GM23338 (cell line): ENCODE data around the gene PRDM1. TPM values are rescaled to one million over a fixed set of nuclear protein-coding genes. Genes with fewer than 3 reads are reported as not detected.

Source experiments
- ATAC-seq: fragments of 200-7000 bp; cut with Tn5 transposase; 3 replicates; pipeline ENCODE4 v1.9.1; 2020
- DNase-seq: peaks from one replicate; pipeline ENCODE4 v3.0.0-alpha.2; 2015; ENCODE audit warnings: low spot score
- H2AFZ ChIP-seq: fragments of 200-600 bp; sonication (generic); 2 replicates; pipeline ENCODE4 v1.8.0; 2016; ENCODE audit warnings: antibody characterized with exemption, mild to moderate bottlenecking, moderate library complexity
- H3F3A ChIP-seq: fragments of 200-600 bp; sonication (generic); replicated peaks from 2 replicates; pipeline ENCODE4 v1.8.0; 2017; ENCODE audit warnings: antibody characterized with exemption, mixed run types, low read depth
- H3K27ac ChIP-seq: fragments of 200-600 bp; sonication (generic); 2 replicates; pipeline ENCODE4 v1.6.1; 2016; ENCODE audit warnings: low read depth
- H3K27me3 ChIP-seq: fragments of 200-600 bp; sonication (generic); 2 replicates; pipeline ENCODE4 v1.8.0; 2016; ENCODE audit warnings: mild to moderate bottlenecking, mixed run types, moderate library complexity; ENCODE audit not compliant: insufficient read depth
- H3K36me3 ChIP-seq: fragments of 200-600 bp; sonication (generic); 2 replicates; pipeline ENCODE4 v1.8.0; 2016; ENCODE audit warnings: mild to moderate bottlenecking; ENCODE audit not compliant: insufficient read depth
- H3K4me1 ChIP-seq: fragments of 200-600 bp; sonication (generic); 2 replicates; pipeline ENCODE4 v1.8.0; 2016; ENCODE audit warnings: mild to moderate bottlenecking, moderate library complexity; ENCODE audit not compliant: insufficient read depth
- H3K4me2 ChIP-seq: fragments of 200-600 bp; sonication (generic); 2 replicates; pipeline ENCODE4 v1.7.1; 2017; ENCODE audit warnings: mixed run types
- H3K4me3 ChIP-seq: fragments of 200-600 bp; sonication (generic); 2 replicates; pipeline ENCODE4 v1.6.1; 2016; ENCODE audit warnings: mixed run types
- H3K79me2 ChIP-seq: fragments of 200-600 bp; sonication (generic); replicated peaks from 2 replicates; pipeline ENCODE4 v1.8.0; 2017; ENCODE audit warnings: mild to moderate bottlenecking; ENCODE audit not compliant: insufficient read depth
- H3K9me2 ChIP-seq: fragments of 200-600 bp; sonication (generic); 2 replicates; pipeline ENCODE4 v1.8.0; 2017; ENCODE audit not compliant: insufficient read depth
- H4K20me1 ChIP-seq: fragments of 200-600 bp; sonication (generic); replicated peaks from 2 replicates; pipeline ENCODE4 v1.8.0; 2017; ENCODE audit warnings: mild to moderate bottlenecking; ENCODE audit not compliant: insufficient read depth
- H3K27ac Mint-ChIP-seq: 2 replicates; pipeline ENCODE4 v1.8.0; 2020; ENCODE audit warnings: inconsistent platforms, mild to moderate bottlenecking, moderate library complexity, mixed read lengths
- H3K27me3 Mint-ChIP-seq: 3 replicates; pipeline ENCODE4 v1.8.0; 2022; ENCODE audit warnings: low read depth, mild to moderate bottlenecking, moderate library complexity, mixed read lengths, inconsistent platforms; ENCODE audit not compliant: insufficient read depth, poor library complexity
- H3K36me3 Mint-ChIP-seq: 3 replicates; pipeline ENCODE4 v1.8.0; 2021; ENCODE audit warnings: low read depth, mild to moderate bottlenecking, inconsistent platforms, moderate library complexity, mixed read lengths
- H3K4me1 Mint-ChIP-seq: 3 replicates; pipeline ENCODE4 v1.8.0; 2020; ENCODE audit warnings: mild to moderate bottlenecking, inconsistent platforms, mixed read lengths
- H3K4me3 Mint-ChIP-seq: 3 replicates; pipeline ENCODE4 v1.8.0; 2021; ENCODE audit warnings: moderate library complexity, mild to moderate bottlenecking, inconsistent platforms, mixed read lengths
- H3K9me3 Mint-ChIP-seq: 3 replicates; pipeline ENCODE4 v1.8.0; 2020; ENCODE audit warnings: moderate library complexity, mild to moderate bottlenecking, inconsistent platforms, mixed read lengths
- CREB1 ChIP-seq: fragments of 250-450 bp; sonication (Bioruptor Pico); IDR thresholded peaks from 2 replicates; pipeline ENCODE4 v1.5.0; 2020; ENCODE audit warnings: low read depth, mild to moderate bottlenecking, moderate library complexity
- CTCF ChIP-seq, 2 experiments: fragments of 200-600 bp in 1 of 2; sonication (generic) in 1 of 2; conservative IDR thresholded peaks; 2 replicates each; pipeline versions ENCODE4 v1.5.1 to v1.6.1; 2016 to 2017; ENCODE audit warnings: antibody characterized with exemption in 2 of 2, low read depth in 2 of 2, mild to moderate bottlenecking in 2 of 2, moderate library complexity in 1 of 2
- ETS1 ChIP-seq: IDR thresholded peaks from 2 replicates; pipeline ENCODE4 v1.6.1; 2016; ENCODE audit warnings: antibody characterized with exemption
- EZH2 ChIP-seq: fragments of 200-600 bp; sonication (generic); IDR thresholded peaks from one replicate; pipeline ENCODE4 v1.8.0; 2017; ENCODE audit warnings: antibody characterized with exemption, mild to moderate bottlenecking, low read depth; ENCODE audit not compliant: unreplicated experiment
- EZH2phosphoT487 ChIP-seq: fragments of 200-600 bp; sonication (generic); IDR thresholded peaks from one replicate; pipeline ENCODE4 v1.8.1; 2018; ENCODE audit warnings: antibody characterized with exemption; ENCODE audit not compliant: unreplicated experiment
- JUNB ChIP-seq: IDR thresholded peaks from one replicate; pipeline ENCODE4 v1.6.1; 2016; ENCODE audit warnings: antibody characterized with exemption; ENCODE audit not compliant: unreplicated experiment
- NANOG ChIP-seq: IDR thresholded peaks from 2 replicates; pipeline ENCODE4 v1.6.1; 2016; ENCODE audit warnings: antibody characterized with exemption, borderline replicate concordance
- POLR2AphosphoS5 ChIP-seq: IDR thresholded peaks from 2 replicates; pipeline ENCODE4 v1.6.1; 2016; ENCODE audit warnings: antibody characterized with exemption, low read depth
- REST ChIP-seq: IDR thresholded peaks from one replicate; pipeline ENCODE4 v1.6.1; 2018; ENCODE audit warnings: antibody characterized with exemption; ENCODE audit not compliant: unreplicated experiment
- STAT1 ChIP-seq: IDR thresholded peaks from one replicate; pipeline ENCODE4 v1.6.1; 2016; ENCODE audit warnings: antibody characterized with exemption; ENCODE audit not compliant: unreplicated experiment
- ZNF114 ChIP-seq: fragments of 250-450 bp; sonication (Bioruptor Pico); IDR thresholded peaks from 2 replicates; pipeline ENCODE4 v1.5.0; 2020; ENCODE audit warnings: mild to moderate bottlenecking, moderate library complexity
- ZNF331 ChIP-seq: fragments of 250-450 bp; sonication (Bioruptor Pico); IDR thresholded peaks from 2 replicates; pipeline ENCODE4 v1.5.0; 2020; ENCODE audit warnings: low read depth, mild to moderate bottlenecking, moderate library complexity
- ZNF462 ChIP-seq: fragments of 250-450 bp; sonication (Bioruptor Pico); IDR thresholded peaks from 2 replicates; pipeline ENCODE4 v1.5.0; 2020; ENCODE audit warnings: mild to moderate bottlenecking, moderate library complexity
- polyA plus RNA-seq: library from polyadenylated mRNA; unstranded; fragments of >200 nt; fragmentation: Nextera tagmentation; extraction: Ambion mirVana; gene quantifications from 2 replicates; pipeline ENCODE4 v1.2.1, GENCODE V29; 2016
- total RNA-seq: library from RNA; depleted of rRNA; stranded (reverse); fragments of >200 nt; shearing (Covaris generic); gene quantifications from 2 replicates; pipeline ENCODE4 v1.2.3, GENCODE V29; 2014

PRDM1 gene
- total and polyA plus RNA-seq, 2 experiments from 2014 or later = 0.65 to 0.73 TPM

- Histone ChIP-seq H3K4me3 (no peak overlapping the region), H3K9me2 (no peaks in the 10 kb centered on the region), H2AFZ (no peak overlapping the region), H3K79me2 (no peaks in the 10 kb centered on the region), H3K36me3 (no peaks in the 10 kb centered on the region), H3F3A (no peaks in the 10 kb centered on the region), H3K4me2 (no peak overlapping the region), H3K27ac (no peak overlapping the region), H3K27me3 (no peaks in the 10 kb centered on the region), H4K20me1 (no peaks in the 10 kb centered on the region), H3K4me1 (no peaks in the 10 kb centered on the region)
- no peaks in the 10 kb centered on the region for H3K27me3 Mint-ChIP-seq
- no peak overlapping the region for H3K4me3 Mint-ChIP-seq
- H3K27ac Mint-ChIP-seq = no peak overlapping the region
- TF ChIP-seq ETS1 = no peak
- no peak for TF ChIP-seq ZNF114
- TF ChIP-seq JUNB = no peak
- no peak for TF ChIP-seq EZH2phosphoT487
- TF ChIP-seq CREB1 (CRISPR knock-in tag) = no peak
- TF ChIP-seq POLR2AphosphoS5 = no peak
- TF ChIP-seq CTCF (conservative IDR thresholded peaks at IDR 0.05; ENCODE audit: low read depth in 2 of 2) = no peak
- TF ChIP-seq REST = no peak
- no peak for TF ChIP-seq ZNF331
- no peak for TF ChIP-seq NANOG
- no peak for TF ChIP-seq ZNF462 (CRISPR knock-in tag)
- no peak for TF ChIP-seq STAT1
- TF ChIP-seq EZH2 = no peak
- ATAC-seq (no peak), DNase-seq (no peak)
- H3K4me1 Mint-ChIP-seq = no peaks in the 10 kb centered on the region
- no peaks in the 10 kb centered on the region for H3K9me3 Mint-ChIP-seq
- H3K36me3 Mint-ChIP-seq = no peaks in the 10 kb centered on the region
Observed at GRCh38 chr6:106124437-106125430, 38.6 kb downstream of the PRDM1 start.
